GM12872 (cell line): ENCODE data around the gene KERA.

Experiments used
- TF ChIP-seq, protein P1 (sequence below): IDR thresholded peaks from 3 replicates; pipeline ENCODE4 v1.5.1; 2011; ENCODE audit warnings: low read depth, mild to moderate bottlenecking, low read length, moderate library complexity; ENCODE audit not compliant: insufficient read depth

Gene KERA

DNA sequence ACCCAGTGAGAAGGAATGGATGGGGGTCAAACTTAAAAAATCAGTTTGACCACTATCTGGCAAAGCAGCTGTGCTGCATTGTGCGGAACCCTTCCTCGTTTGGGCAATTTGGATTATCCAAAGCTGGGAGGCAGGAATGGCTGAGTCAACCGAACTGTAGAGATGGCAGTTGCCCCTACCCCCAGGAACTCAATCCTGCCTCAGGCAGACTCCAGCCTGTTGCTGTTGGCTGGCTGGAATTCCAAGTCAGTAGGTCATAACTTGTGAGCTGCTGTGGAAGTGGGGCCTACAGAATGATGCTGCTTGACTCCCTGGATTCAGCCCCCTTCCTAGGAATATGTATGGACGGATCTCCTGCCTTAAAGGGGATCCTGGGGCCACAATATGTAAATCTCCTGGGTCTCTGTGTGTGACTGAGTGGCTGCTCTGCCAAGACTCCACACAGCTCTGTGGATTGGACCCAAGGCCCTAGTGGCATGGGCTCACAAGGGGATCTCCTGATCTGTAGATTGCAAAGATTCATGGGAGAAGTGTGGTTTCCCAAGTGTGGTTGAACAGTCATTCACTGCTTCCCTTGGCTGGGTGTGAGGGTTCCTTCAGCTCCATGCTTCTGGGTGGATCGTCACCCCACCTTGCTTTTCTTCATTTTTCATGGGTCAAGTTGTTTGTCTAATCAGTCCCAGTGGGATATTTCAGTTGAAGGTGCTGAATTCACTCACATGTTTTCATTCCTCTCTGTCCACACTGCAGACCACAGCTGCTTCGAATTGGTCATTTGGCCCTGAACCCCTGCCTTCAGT is 34.3 kb upstream of the KERA start:
- TF ChIP-seq, protein P1, sequence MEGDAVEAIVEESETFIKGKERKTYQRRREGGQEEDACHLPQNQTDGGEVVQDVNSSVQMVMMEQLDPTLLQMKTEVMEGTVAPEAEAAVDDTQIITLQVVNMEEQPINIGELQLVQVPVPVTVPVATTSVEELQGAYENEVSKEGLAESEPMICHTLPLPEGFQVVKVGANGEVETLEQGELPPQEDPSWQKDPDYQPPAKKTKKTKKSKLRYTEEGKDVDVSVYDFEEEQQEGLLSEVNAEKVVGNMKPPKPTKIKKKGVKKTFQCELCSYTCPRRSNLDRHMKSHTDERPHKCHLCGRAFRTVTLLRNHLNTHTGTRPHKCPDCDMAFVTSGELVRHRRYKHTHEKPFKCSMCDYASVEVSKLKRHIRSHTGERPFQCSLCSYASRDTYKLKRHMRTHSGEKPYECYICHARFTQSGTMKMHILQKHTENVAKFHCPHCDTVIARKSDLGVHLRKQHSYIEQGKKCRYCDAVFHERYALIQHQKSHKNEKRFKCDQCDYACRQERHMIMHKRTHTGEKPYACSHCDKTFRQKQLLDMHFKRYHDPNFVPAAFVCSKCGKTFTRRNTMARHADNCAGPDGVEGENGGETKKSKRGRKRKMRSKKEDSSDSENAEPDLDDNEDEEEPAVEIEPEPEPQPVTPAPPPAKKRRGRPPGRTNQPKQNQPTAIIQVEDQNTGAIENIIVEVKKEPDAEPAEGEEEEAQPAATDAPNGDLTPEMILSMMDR: no peak

DNA sequence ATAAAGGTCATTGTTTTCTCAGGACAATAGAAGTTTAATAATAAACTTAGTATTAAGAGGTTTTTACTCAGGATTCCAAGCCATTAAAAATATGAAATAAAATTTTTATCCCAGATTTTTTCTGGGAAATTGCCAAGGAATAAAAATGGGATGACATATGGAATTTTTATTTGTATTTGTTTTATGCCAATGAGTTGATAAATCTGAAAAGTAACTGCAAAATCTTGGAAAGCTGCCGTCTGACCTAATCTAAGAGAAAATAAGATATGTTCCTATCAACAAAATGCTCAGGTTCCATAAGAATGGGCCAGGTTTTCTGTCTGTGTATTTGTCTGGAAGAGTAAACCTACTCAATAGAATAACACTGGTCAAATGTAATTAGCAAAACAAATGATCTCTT is 22.2 kb upstream of the KERA start:
- TF ChIP-seq, protein P1: no peak

DNA sequence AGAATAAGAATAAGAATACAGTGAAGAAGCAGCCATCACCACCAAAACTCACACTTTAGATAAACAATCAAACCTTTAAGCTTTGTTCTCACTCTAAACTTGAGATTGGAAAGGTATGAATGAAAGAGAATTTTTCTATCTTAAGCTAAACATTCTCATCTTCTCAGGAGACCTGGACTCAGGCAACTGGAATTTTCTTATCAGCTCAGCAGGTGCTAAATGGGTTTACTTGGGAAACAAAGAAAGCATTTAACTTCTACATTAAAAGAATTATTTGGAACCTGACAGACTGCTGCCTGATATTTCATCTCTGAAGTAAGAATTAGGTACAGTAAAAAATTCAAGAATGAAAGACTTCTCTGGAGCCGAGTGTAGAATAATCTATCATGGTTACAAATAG is 20.7 kb upstream of the KERA start:
- TF ChIP-seq, protein P1: no peak

DNA sequence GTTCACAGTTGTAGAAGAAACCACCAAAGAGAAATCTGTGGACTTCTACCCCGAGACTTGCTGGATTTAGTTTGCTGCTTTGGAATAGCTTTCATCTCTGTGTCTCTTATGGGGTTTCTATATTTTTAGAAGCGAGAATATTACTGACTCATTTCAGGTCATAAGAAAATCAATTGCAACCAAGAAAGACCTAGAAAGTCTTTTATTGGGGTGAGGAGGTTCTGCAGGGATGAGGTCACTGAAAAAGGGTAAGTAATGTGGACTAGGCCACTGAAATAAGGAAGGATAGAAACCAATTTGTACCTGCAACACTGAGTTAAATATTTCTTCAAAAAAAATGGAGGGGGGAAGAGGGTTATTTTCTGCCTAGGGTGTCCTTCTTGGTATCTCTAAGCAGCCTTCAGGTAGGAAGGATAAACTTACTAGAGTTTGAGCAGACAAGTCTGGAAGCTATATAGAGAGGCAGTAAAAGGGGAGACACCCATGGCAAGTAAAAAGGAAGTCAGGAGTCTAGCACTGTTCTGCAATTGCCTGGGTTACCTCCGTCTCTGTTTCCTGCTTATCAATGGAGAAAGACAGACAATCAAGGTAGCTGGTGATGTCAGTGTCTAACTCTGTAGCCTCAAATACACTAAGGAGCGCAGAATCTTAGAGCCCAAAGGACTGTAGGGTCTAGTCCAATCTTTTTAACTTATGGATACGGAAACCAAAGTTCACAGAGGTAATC is 19.6 kb upstream of the KERA start:
- TF ChIP-seq, protein P1: no peak

DNA sequence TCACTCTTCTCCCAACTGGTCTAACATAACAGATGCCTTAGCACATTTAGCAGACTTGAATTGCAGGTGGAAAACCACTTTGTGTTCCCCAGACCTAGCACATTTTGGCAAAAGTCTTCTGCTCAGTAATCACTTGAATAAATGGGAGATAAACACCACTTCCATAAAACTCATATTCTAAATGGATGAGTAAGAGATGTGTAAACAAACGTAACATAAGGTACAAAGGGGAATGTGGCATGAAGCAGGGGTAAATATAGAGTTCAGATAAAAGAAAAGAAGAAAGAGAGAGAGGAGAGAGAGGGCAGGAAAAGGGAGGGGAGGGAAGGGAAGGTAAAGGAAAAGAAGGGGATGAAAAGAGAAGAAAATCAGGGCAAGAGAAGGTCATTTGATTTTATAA is 17.0 kb upstream of the KERA start:
- TF ChIP-seq, protein P1: no peak

DNA sequence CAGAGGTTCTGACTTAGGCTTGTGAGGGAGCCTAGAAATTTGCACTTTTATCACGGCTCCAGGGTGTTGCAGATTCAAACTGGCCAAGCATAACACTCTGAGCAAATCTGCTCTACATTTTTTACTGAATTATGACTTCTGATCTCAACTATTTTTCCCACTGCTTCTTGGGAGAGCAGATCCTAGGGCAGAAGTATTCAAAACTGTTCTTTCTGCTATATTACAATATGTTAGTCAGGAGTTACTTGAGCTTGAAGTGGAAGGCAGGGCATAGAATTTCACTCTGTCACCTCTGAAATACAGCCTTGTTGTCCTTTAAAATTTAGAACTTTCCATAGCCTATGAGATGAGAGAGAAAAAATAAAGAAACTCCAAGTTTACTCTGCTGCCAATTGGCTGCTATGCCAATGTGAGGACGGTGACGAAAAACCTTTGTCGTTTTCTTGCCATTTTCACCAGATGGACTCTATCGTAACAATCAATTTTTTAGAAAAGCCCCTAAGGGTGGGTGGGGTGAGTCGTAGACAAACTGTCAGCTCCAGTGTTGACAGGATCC is 16.4 kb upstream of the KERA start:
- TF ChIP-seq, protein P1: no peak

DNA sequence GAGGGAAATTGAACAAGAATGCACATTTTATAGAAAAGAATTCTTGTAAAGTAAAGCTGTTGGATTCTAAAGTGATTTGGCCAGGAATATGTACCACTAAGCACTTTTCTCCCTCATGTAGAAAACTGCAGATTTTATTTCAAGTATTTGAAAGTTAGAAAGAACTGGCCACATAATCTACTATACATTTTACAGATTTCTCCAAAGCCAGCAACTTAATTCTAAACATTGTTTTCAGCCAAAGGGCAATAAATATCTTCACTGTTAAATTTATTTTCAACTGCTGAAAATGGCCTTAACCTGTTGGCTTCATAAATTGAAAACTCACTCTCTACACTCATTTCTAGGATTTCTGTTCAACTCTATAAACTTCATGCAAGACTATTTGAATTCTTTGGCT is 15.6 kb upstream of the KERA start:
- TF ChIP-seq, protein P1: no peak
